GM23338 (cell line): ENCODE measurements around the gene TNFRSF4. TPM values are rescaled to one million over a fixed set of nuclear protein-coding genes. Genes with fewer than 3 reads are reported as not detected.
A peak's percentile ranks its signal among the peaks of the same experiment; 100 is the strongest.

ENCODE experiments used
- ATAC-seq: fragments of 200-7000 bp; cut with Tn5 transposase; 3 replicates; pipeline ENCODE4 v1.9.1; 2020
- DNase-seq: peaks from one replicate; pipeline ENCODE4 v3.0.0-alpha.2; 2015; ENCODE audit warnings: low spot score
- H2AFZ ChIP-seq: fragments of 200-600 bp; sonication (generic); 2 replicates; pipeline ENCODE4 v1.8.0; 2016; ENCODE audit warnings: antibody characterized with exemption, mild to moderate bottlenecking, moderate library complexity
- H3F3A ChIP-seq: fragments of 200-600 bp; sonication (generic); replicated peaks from 2 replicates; pipeline ENCODE4 v1.8.0; 2017; ENCODE audit warnings: antibody characterized with exemption, mixed run types, low read depth
- H3K27ac ChIP-seq: fragments of 200-600 bp; sonication (generic); 2 replicates; pipeline ENCODE4 v1.6.1; 2016; ENCODE audit warnings: low read depth
- H3K27me3 ChIP-seq: fragments of 200-600 bp; sonication (generic); 2 replicates; pipeline ENCODE4 v1.8.0; 2016; ENCODE audit warnings: mild to moderate bottlenecking, mixed run types, moderate library complexity; ENCODE audit not compliant: insufficient read depth
- H3K36me3 ChIP-seq: fragments of 200-600 bp; sonication (generic); 2 replicates; pipeline ENCODE4 v1.8.0; 2016; ENCODE audit warnings: mild to moderate bottlenecking; ENCODE audit not compliant: insufficient read depth
- H3K4me1 ChIP-seq: fragments of 200-600 bp; sonication (generic); 2 replicates; pipeline ENCODE4 v1.8.0; 2016; ENCODE audit warnings: mild to moderate bottlenecking, moderate library complexity; ENCODE audit not compliant: insufficient read depth
- H3K4me2 ChIP-seq: fragments of 200-600 bp; sonication (generic); 2 replicates; pipeline ENCODE4 v1.7.1; 2017; ENCODE audit warnings: mixed run types
- H3K4me3 ChIP-seq: fragments of 200-600 bp; sonication (generic); 2 replicates; pipeline ENCODE4 v1.6.1; 2016; ENCODE audit warnings: mixed run types
- H3K79me2 ChIP-seq: fragments of 200-600 bp; sonication (generic); replicated peaks from 2 replicates; pipeline ENCODE4 v1.8.0; 2017; ENCODE audit warnings: mild to moderate bottlenecking; ENCODE audit not compliant: insufficient read depth
- H3K9me2 ChIP-seq: fragments of 200-600 bp; sonication (generic); 2 replicates; pipeline ENCODE4 v1.8.0; 2017; ENCODE audit not compliant: insufficient read depth
- H4K20me1 ChIP-seq: fragments of 200-600 bp; sonication (generic); replicated peaks from 2 replicates; pipeline ENCODE4 v1.8.0; 2017; ENCODE audit warnings: mild to moderate bottlenecking; ENCODE audit not compliant: insufficient read depth
- H3K27ac Mint-ChIP-seq: 2 replicates; pipeline ENCODE4 v1.8.0; 2020; ENCODE audit warnings: inconsistent platforms, mild to moderate bottlenecking, moderate library complexity, mixed read lengths
- H3K27me3 Mint-ChIP-seq: 3 replicates; pipeline ENCODE4 v1.8.0; 2022; ENCODE audit warnings: low read depth, mild to moderate bottlenecking, moderate library complexity, mixed read lengths, inconsistent platforms; ENCODE audit not compliant: insufficient read depth, poor library complexity
- H3K36me3 Mint-ChIP-seq: 3 replicates; pipeline ENCODE4 v1.8.0; 2021; ENCODE audit warnings: low read depth, mild to moderate bottlenecking, inconsistent platforms, moderate library complexity, mixed read lengths
- H3K4me1 Mint-ChIP-seq: 3 replicates; pipeline ENCODE4 v1.8.0; 2020; ENCODE audit warnings: mild to moderate bottlenecking, inconsistent platforms, mixed read lengths
- H3K4me3 Mint-ChIP-seq: 3 replicates; pipeline ENCODE4 v1.8.0; 2021; ENCODE audit warnings: moderate library complexity, mild to moderate bottlenecking, inconsistent platforms, mixed read lengths
- H3K9me3 Mint-ChIP-seq: 3 replicates; pipeline ENCODE4 v1.8.0; 2020; ENCODE audit warnings: moderate library complexity, mild to moderate bottlenecking, inconsistent platforms, mixed read lengths
- CREB1 ChIP-seq: fragments of 250-450 bp; sonication (Bioruptor Pico); IDR thresholded peaks from 2 replicates; pipeline ENCODE4 v1.5.0; 2020; ENCODE audit warnings: low read depth, mild to moderate bottlenecking, moderate library complexity
- EZH2 ChIP-seq: fragments of 200-600 bp; sonication (generic); IDR thresholded peaks from one replicate; pipeline ENCODE4 v1.8.0; 2017; ENCODE audit warnings: antibody characterized with exemption, mild to moderate bottlenecking, low read depth; ENCODE audit not compliant: unreplicated experiment
- EZH2phosphoT487 ChIP-seq: fragments of 200-600 bp; sonication (generic); IDR thresholded peaks from one replicate; pipeline ENCODE4 v1.8.1; 2018; ENCODE audit warnings: antibody characterized with exemption; ENCODE audit not compliant: unreplicated experiment
- JUNB ChIP-seq: IDR thresholded peaks from one replicate; pipeline ENCODE4 v1.6.1; 2016; ENCODE audit warnings: antibody characterized with exemption; ENCODE audit not compliant: unreplicated experiment
- NANOG ChIP-seq: IDR thresholded peaks from 2 replicates; pipeline ENCODE4 v1.6.1; 2016; ENCODE audit warnings: antibody characterized with exemption, borderline replicate concordance
- POLR2AphosphoS5 ChIP-seq: IDR thresholded peaks from 2 replicates; pipeline ENCODE4 v1.6.1; 2016; ENCODE audit warnings: antibody characterized with exemption, low read depth
- STAT1 ChIP-seq: IDR thresholded peaks from one replicate; pipeline ENCODE4 v1.6.1; 2016; ENCODE audit warnings: antibody characterized with exemption; ENCODE audit not compliant: unreplicated experiment
- ZNF114 ChIP-seq: fragments of 250-450 bp; sonication (Bioruptor Pico); IDR thresholded peaks from 2 replicates; pipeline ENCODE4 v1.5.0; 2020; ENCODE audit warnings: mild to moderate bottlenecking, moderate library complexity
- ZNF331 ChIP-seq: fragments of 250-450 bp; sonication (Bioruptor Pico); IDR thresholded peaks from 2 replicates; pipeline ENCODE4 v1.5.0; 2020; ENCODE audit warnings: low read depth, mild to moderate bottlenecking, moderate library complexity
- polyA plus RNA-seq: library from polyadenylated mRNA; unstranded; fragments of >200 nt; fragmentation: Nextera tagmentation; extraction: Ambion mirVana; gene quantifications from 2 replicates; pipeline ENCODE4 v1.2.1, GENCODE V29; 2016
- total RNA-seq: library from RNA; depleted of rRNA; stranded (reverse); fragments of >200 nt; shearing (Covaris generic); gene quantifications from 2 replicates; pipeline ENCODE4 v1.2.3, GENCODE V29; 2014
- TF ChIP-seq, protein P1 (sequence below): IDR thresholded peaks from 2 replicates; pipeline ENCODE4 v1.6.1; 2016; ENCODE audit warnings: antibody characterized with exemption
- TF ChIP-seq, protein P2 (sequence below): IDR thresholded peaks from one replicate; pipeline ENCODE4 v1.6.1; 2018; ENCODE audit warnings: antibody characterized with exemption; ENCODE audit not compliant: unreplicated experiment
- TF ChIP-seq, protein P3 (sequence below): fragments of 250-450 bp; sonication (Bioruptor Pico); IDR thresholded peaks from 2 replicates; pipeline ENCODE4 v1.5.0; 2020; ENCODE audit warnings: mild to moderate bottlenecking, moderate library complexity
- TF ChIP-seq, protein P4 (sequence below), 2 experiments: fragments of 200-600 bp in 1 of 2; sonication (generic) in 1 of 2; conservative IDR thresholded peaks; 2 replicates each; pipeline versions ENCODE4 v1.5.1 to v1.6.1; 2016 to 2017; ENCODE audit warnings: antibody characterized with exemption in 2 of 2, low read depth in 2 of 2, mild to moderate bottlenecking in 2 of 2, moderate library complexity in 1 of 2

TNFRSF4 gene
- total and polyA plus RNA-seq, 2 experiments from 2014 or later, result not detected

DNA sequence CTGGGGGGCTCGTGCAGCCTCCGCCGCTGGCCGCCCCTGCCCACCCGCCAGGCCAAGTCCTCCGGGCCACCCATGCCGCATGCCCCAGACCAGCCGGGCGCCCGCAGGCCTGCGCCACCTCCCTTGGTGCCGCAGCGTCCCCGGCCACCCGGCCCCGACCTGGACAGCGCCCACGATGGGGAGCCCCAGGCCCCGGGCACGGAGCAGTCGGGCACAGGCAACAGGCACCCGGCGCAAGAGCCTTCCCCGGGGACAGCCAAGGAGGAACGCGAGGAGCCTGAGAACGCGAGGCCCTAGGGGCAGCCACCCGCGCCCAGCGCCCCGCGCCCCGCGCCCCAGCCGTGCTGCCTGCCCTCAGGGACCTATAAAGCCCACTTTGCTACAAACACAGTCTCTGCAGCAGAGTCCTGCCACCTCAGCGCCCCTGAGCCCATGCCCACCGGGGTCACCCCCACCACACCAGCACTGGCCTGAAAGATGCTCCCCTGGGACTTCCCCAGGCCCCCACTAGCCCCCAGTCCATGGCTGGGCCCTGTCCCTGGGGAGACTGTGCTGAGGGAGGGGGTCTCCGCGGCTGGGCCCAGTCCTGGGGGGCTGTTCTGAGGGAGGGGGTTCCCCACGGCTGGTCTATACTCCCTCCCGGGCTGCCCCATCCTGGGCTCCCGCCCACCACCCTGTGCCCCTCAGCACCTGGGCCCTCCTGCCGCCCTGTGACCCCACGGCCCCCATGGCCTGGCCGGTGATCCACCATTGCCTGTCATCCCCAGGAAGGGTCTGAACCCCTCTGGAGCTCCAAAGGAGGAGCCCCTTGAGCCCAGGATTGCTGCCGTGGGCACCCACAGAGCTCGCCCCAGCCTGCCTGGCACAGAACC lies 16.2 kb downstream of the TNFRSF4 start:
- Histone ChIP-seq H3K79me2 (no peaks in the 10 kb centered on the region), H2AFZ (no peak overlapping the region), H4K20me1 (no peaks in the 10 kb centered on the region), H3K4me1 (no peaks in the 10 kb centered on the region), H3K27ac (no peak overlapping the region), H3K27me3 (no peaks in the 10 kb centered on the region), H3F3A (no peaks in the 10 kb centered on the region), H3K4me3 (no peak overlapping the region), H3K36me3 (no peaks in the 10 kb centered on the region), H3K9me2 (no peaks in the 10 kb centered on the region), H3K4me2 (no peak overlapping the region)
- H3K4me3 Mint-ChIP-seq, result no peak overlapping the region
- no peaks in the 10 kb centered on the region; the same call in 2 of the 3 replicates for H3K4me1 Mint-ChIP-seq
- DNase-seq (peak; percentile 8), ATAC-seq (no peak)
- H3K27me3 Mint-ChIP-seq, result peaks cover 3% of the 10 kb centered on the region
- TF ChIP-seq STAT1 (no peak), CREB1 (CRISPR knock-in tag) (no peak), POLR2AphosphoS5 (no peak), JUNB (no peak), EZH2phosphoT487 (no peak), NANOG (no peak), EZH2 (no peak), ZNF114 (no peak), ZNF331 (CRISPR knock-in tag) (no peak)
- TF ChIP-seq, protein P1, sequence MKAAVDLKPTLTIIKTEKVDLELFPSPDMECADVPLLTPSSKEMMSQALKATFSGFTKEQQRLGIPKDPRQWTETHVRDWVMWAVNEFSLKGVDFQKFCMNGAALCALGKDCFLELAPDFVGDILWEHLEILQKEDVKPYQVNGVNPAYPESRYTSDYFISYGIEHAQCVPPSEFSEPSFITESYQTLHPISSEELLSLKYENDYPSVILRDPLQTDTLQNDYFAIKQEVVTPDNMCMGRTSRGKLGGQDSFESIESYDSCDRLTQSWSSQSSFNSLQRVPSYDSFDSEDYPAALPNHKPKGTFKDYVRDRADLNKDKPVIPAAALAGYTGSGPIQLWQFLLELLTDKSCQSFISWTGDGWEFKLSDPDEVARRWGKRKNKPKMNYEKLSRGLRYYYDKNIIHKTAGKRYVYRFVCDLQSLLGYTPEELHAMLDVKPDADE, result no peak
- TF ChIP-seq, protein P2, sequence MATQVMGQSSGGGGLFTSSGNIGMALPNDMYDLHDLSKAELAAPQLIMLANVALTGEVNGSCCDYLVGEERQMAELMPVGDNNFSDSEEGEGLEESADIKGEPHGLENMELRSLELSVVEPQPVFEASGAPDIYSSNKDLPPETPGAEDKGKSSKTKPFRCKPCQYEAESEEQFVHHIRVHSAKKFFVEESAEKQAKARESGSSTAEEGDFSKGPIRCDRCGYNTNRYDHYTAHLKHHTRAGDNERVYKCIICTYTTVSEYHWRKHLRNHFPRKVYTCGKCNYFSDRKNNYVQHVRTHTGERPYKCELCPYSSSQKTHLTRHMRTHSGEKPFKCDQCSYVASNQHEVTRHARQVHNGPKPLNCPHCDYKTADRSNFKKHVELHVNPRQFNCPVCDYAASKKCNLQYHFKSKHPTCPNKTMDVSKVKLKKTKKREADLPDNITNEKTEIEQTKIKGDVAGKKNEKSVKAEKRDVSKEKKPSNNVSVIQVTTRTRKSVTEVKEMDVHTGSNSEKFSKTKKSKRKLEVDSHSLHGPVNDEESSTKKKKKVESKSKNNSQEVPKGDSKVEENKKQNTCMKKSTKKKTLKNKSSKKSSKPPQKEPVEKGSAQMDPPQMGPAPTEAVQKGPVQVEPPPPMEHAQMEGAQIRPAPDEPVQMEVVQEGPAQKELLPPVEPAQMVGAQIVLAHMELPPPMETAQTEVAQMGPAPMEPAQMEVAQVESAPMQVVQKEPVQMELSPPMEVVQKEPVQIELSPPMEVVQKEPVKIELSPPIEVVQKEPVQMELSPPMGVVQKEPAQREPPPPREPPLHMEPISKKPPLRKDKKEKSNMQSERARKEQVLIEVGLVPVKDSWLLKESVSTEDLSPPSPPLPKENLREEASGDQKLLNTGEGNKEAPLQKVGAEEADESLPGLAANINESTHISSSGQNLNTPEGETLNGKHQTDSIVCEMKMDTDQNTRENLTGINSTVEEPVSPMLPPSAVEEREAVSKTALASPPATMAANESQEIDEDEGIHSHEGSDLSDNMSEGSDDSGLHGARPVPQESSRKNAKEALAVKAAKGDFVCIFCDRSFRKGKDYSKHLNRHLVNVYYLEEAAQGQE, result no peak
- TF ChIP-seq, protein P3, sequence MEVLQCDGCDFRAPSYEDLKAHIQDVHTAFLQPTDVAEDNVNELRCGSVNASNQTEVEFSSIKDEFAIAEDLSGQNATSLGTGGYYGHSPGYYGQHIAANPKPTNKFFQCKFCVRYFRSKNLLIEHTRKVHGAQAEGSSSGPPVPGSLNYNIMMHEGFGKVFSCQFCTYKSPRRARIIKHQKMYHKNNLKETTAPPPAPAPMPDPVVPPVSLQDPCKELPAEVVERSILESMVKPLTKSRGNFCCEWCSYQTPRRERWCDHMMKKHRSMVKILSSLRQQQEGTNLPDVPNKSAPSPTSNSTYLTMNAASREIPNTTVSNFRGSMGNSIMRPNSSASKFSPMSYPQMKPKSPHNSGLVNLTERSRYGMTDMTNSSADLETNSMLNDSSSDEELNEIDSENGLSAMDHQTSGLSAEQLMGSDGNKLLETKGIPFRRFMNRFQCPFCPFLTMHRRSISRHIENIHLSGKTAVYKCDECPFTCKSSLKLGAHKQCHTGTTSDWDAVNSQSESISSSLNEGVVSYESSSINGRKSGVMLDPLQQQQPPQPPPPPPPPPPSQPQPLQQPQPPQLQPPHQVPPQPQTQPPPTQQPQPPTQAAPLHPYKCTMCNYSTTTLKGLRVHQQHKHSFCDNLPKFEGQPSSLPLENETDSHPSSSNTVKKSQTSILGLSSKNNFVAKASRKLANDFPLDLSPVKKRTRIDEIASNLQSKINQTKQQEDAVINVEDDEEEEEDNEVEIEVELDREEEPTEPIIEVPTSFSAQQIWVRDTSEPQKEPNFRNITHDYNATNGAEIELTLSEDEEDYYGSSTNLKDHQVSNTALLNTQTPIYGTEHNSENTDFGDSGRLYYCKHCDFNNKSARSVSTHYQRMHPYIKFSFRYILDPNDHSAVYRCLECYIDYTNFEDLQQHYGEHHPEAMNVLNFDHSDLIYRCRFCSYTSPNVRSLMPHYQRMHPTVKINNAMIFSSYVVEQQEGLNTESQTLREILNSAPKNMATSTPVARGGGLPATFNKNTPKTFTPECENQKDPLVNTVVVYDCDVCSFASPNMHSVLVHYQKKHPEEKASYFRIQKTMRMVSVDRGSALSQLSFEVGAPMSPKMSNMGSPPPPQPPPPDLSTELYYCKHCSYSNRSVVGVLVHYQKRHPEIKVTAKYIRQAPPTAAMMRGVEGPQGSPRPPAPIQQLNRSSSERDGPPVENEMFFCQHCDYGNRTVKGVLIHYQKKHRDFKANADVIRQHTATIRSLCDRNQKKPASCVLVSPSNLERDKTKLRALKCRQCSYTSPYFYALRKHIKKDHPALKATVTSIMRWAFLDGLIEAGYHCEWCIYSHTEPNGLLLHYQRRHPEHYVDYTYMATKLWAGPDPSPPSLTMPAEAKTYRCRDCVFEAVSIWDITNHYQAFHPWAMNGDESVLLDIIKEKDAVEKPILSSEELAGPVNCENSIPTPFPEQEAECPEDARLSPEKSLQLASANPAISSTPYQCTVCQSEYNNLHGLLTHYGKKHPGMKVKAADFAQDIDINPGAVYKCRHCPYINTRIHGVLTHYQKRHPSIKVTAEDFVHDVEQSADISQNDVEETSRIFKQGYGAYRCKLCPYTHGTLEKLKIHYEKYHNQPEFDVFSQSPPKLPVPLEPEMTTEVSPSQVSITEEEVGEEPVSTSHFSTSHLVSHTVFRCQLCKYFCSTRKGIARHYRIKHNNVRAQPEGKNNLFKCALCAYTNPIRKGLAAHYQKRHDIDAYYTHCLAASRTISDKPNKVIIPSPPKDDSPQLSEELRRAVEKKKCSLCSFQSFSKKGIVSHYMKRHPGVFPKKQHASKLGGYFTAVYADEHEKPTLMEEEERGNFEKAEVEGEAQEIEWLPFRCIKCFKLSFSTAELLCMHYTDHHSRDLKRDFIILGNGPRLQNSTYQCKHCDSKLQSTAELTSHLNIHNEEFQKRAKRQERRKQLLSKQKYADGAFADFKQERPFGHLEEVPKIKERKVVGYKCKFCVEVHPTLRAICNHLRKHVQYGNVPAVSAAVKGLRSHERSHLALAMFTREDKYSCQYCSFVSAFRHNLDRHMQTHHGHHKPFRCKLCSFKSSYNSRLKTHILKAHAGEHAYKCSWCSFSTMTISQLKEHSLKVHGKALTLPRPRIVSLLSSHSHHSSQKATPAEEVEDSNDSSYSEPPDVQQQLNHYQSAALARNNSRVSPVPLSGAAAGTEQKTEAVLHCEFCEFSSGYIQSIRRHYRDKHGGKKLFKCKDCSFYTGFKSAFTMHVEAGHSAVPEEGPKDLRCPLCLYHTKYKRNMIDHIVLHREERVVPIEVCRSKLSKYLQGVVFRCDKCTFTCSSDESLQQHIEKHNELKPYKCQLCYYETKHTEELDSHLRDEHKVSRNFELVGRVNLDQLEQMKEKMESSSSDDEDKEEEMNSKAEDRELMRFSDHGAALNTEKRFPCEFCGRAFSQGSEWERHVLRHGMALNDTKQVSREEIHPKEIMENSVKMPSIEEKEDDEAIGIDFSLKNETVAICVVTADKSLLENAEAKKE, result no peak
- TF ChIP-seq, protein P4, sequence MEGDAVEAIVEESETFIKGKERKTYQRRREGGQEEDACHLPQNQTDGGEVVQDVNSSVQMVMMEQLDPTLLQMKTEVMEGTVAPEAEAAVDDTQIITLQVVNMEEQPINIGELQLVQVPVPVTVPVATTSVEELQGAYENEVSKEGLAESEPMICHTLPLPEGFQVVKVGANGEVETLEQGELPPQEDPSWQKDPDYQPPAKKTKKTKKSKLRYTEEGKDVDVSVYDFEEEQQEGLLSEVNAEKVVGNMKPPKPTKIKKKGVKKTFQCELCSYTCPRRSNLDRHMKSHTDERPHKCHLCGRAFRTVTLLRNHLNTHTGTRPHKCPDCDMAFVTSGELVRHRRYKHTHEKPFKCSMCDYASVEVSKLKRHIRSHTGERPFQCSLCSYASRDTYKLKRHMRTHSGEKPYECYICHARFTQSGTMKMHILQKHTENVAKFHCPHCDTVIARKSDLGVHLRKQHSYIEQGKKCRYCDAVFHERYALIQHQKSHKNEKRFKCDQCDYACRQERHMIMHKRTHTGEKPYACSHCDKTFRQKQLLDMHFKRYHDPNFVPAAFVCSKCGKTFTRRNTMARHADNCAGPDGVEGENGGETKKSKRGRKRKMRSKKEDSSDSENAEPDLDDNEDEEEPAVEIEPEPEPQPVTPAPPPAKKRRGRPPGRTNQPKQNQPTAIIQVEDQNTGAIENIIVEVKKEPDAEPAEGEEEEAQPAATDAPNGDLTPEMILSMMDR (conservative IDR thresholded peaks at IDR 0.05; ENCODE audit: low read depth in 2 of 2), result no peak
- H3K36me3 Mint-ChIP-seq, result no peaks in the 10 kb centered on the region
- H3K9me3 Mint-ChIP-seq, result peaks cover 20% of the 10 kb centered on the region
- no peak overlapping the region for H3K27ac Mint-ChIP-seq
